GM10266 (cell line): Measurements from ENCODE around the gene CDH5.

Source experiments
- DNase-seq: peaks from one replicate; pipeline ENCODE4 v3.0.0; 2012; ENCODE audit errors: extremely low spot score
- TF ChIP-seq, protein P1 (sequence below): IDR thresholded peaks from 2 replicates; pipeline ENCODE4 v1.5.1; 2012; ENCODE audit warnings: mild to moderate bottlenecking, low read depth; ENCODE audit not compliant: control insufficient read depth, insufficient read depth; ENCODE audit errors: missing control alignments

Gene CDH5

DNA sequence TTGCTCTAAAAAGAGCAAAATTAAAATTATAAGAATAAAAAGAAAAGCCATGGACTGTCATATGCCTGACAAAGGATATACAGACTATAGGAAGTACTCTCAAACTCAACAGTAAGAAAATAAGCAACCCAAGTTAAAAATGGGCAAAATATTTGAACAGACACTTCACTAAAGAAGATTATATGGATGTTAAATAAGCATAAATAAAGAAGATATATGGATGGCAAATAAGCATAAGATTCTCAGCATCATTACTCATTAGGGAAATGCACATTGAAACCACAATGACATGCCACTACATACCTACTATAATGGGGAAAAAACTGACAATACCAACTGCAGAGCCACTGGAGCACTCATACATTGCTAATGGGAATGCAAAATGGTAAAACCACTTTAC is 45.7 kb downstream of the CDH5 start:
- DNase-seq: no peak
- TF ChIP-seq, protein P1, sequence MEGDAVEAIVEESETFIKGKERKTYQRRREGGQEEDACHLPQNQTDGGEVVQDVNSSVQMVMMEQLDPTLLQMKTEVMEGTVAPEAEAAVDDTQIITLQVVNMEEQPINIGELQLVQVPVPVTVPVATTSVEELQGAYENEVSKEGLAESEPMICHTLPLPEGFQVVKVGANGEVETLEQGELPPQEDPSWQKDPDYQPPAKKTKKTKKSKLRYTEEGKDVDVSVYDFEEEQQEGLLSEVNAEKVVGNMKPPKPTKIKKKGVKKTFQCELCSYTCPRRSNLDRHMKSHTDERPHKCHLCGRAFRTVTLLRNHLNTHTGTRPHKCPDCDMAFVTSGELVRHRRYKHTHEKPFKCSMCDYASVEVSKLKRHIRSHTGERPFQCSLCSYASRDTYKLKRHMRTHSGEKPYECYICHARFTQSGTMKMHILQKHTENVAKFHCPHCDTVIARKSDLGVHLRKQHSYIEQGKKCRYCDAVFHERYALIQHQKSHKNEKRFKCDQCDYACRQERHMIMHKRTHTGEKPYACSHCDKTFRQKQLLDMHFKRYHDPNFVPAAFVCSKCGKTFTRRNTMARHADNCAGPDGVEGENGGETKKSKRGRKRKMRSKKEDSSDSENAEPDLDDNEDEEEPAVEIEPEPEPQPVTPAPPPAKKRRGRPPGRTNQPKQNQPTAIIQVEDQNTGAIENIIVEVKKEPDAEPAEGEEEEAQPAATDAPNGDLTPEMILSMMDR: no peak

DNA sequence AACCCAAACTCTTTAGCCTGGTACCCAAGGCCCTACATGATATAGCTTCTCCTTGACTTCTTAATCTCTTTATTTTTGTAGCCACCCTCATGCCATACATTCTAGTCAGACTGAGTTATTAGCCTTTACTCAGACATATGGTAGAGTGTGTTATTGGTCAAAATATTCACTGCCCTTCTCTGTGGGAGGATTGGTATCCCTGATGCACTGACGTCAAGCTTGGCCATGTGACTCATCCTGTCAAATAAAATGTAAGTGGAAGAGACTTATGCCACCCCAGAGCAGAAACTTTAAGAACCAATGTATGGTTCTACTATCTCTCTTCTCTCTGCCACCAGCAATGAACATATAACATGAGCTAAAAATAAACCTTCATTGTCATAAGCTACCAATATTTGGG is 48.4 kb downstream of the CDH5 start:
- DNase-seq: no peak
- TF ChIP-seq, protein P1: no peak

DNA sequence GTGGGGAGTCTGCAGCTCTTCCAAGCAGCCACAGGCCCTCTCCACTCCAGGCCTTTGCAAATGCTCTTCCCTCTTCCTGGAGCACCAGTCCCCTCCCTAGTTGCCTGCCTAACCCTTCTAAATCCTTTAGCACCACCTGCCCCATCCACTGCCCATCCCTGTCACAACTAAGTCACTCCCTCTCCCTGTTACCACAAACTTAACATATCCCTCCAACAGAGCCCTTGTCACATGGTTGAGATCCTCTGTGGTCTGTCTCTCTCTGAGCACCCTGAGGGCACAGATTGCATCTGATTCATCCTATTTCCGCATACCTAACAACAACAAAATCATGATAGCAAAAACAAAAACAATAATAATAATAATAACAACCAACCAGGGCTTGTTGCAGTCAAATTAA is 49.6 kb downstream of the CDH5 start:
- DNase-seq: no peak
- TF ChIP-seq, protein P1: no peak

DNA sequence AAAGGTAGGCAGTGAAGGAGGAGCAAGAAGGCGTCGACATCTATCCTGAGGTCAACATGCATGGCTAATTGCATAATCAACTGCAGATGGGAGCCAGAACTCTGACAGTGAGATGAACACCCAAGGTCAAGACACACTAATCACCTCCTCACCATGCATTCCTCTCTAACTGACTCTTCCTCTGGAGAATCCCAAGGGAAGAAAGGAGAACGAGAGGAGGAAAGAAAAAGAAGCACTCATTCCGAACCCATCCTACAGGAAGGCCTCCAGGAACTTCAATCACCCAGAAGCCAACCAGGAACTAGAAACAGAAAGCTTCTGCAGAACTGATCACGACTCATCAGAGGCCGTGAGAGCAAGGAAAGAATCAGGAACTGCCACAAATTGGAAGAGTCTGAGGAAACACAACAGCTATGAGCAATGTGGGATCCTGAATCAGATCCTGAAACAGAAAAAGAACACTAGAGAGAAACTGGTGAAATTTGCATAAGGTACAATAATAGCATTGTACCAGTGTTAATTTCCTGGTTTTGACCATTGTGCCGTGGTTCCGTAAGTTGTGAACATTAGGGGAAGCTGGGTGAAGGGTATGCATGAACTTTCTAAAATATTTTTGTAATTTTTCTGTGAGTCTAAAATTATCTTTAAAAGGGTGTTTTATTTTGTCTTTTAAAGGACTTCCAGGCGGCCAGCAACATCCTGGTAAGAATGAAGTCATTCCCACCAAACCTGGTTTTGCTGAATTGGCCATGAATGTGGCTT is 50.6 kb downstream of the CDH5 start:
- TF ChIP-seq, protein P1: no peak

DNA sequence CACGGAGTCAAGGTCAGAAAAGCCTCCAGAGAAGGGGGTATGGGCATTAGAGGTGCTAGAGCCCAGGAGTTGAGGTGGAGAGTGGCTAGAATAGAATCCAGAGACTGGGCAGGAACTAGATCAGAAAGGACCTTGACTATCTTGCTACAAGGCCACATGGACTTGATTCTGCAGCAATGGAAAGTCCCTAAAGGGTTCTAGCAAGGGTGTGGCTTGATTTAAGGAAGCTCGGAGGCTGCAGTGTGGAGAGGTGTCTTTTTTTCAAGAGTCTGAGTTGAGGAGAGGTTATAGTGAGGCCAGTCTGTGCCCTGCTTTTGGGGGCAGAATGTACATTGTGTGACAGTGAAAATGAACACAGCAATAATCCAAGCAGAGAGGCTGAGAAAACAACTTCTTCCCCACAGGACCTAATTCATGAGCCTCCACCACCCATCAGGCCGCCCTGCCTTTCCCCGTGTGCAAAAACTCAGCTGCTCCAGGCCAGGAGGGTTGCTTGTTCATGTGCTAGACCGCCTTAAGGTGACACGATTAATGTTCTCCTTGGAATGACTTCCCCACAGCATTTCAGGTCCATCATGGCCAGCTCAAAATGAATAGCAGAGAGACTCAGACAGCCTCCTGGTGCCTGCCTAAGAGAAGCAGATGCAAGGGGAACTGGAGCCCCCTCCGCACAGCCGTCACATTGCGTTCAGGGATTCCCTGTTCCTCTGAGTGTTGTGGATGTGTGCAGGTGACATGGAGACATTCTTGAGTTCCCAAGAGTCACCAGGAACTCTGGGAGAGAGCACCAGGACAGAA is 51.9 kb downstream of the CDH5 start:
- no peak for DNase-seq
- TF ChIP-seq, protein P1: no peak

More for the DNA sequence above, 50.6 kb downstream of the CDH5 start:
- no peak for DNase-seq

- DNase-seq: no peak
- TF ChIP-seq, protein P1: no peak
Observed at GRCh38 chr16:66419527-66419926, 53.0 kb downstream of the CDH5 start.

- no peak for DNase-seq
- TF ChIP-seq, protein P1: no peak
Observed at GRCh38 chr16:66420396-66420795, 53.9 kb downstream of the CDH5 start.
